Adrenal gland (tissue), 5 donors: ENCODE measurements around the gene ARHGAP4.

Experiments
- CTCF ChIP-seq, 6 experiments: fragments of 450-650 bp in 4 of 6; fragments of 200-600 bp in 2 of 6; sonication (generic) in 1 of 6; IDR thresholded peaks; 1 replicate in 5 of 6; 2 replicates in 1 of 6; pipeline versions ENCODE4 v1.5.1 to v1.8.0; 2016 to 2021; ENCODE audit warnings: antibody characterized with exemption in 6 of 6, mild to moderate bottlenecking in 2 of 6, moderate library complexity in 1 of 6
- POLR2A ChIP-seq, 2 donors: fragments of 450-650 bp; IDR thresholded peaks; one replicate each; pipeline ENCODE4 v1.6.1; 2017; ENCODE audit warnings: antibody characterized with exemption in 2 of 2, mild to moderate bottlenecking in 2 of 2, moderate library complexity in 1 of 2
- donor health status: DM: no; HTN: no; CAD: no.

DNA sequence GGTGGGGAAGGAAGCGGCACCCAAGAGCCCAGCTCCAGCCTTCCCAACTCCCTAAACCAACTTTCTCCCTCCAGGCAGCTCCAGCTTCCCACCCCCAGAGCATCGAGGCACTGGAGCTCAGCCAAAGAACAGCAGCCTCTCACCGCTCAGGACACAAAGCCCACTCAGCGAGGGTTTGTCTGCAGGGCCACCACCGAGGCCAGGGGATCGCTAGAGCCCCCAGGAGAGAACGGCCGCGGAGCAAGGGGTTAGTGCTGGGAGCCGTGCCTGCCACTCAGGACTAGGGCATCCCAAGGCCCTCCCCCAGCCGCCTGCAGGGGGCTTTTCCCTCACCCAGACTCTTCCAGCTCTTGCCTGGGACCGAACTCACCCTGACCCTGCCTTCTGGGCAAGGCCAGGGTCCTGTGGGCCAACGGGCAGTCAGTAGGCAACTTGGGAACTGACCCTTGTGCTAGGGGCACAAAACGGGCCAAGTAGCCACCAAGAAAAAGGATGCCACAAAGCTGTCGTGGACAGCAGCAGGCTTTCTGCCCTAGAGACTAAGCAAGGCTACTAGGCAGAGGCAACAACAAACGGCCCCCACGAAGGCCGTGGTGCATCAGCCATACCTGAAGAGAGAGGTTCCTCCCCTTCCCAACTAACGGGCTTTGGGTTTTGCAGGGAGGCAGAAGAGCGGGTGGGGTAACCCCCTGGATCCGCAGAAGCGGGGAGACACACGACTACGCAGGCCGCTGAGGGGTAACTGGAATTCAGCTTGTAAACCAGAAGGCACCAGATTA lies 43.2 kb upstream of the ARHGAP4 start:
- TF ChIP-seq CTCF (IDR thresholded peaks at IDR 0.05) (no peak), POLR2A (IDR thresholded peaks at IDR 0.05) (no peak)
